Stimulated activated CD8-positive, alpha-beta memory T cell treated with anti-CD3 and anti-CD28 coated beads, Interleukin-7, amount 100 ng/mL, for 1 hour (primary cell): ENCODE measurements around the gene SEL1L2.
"Not testable (repeated sequence)": the region's sequence is repeated elsewhere in the genome, so short reads cannot be mapped to it uniquely, and the experiment has no call there.

Experiments
- DNase-seq, 2 donors: peaks; one replicate each; pipeline ENCODE4 v3.0.0-alpha.2; 2020; ENCODE audit warnings: low read depth in 2 of 2

Gene SEL1L2

GRCh38 chr20:13990465-13990864 is at the start of gene SEL1L2:
SEL1L2 (minus strand) TSS chr20:13990614; CDS start chr20:13990534, 80 bp downstream.
- no peak for DNase-seq

- DNase-seq = no peak
These were observed 46.2 kb upstream of the SEL1L2 start for GRCh38 chr20:14036567-14036966.

- no peak for DNase-seq
These were observed 42.9 kb upstream of the SEL1L2 start for GRCh38 chr20:14033310-14033709.

- DNase-seq = no peak
These were observed 40.6 kb upstream of the SEL1L2 start for GRCh38 chr20:14030991-14031390.

GRCh38 chr20:14012671-14013070 is 22.3 kb upstream of the SEL1L2 start:
- no peak for DNase-seq

GRCh38 chr20:14009208-14009607 is 18.8 kb upstream of the SEL1L2 start:
- no peak for DNase-seq

GRCh38 chr20:14005996-14006395 is 15.6 kb upstream of the SEL1L2 start:
- DNase-seq = no peak

- no peak for DNase-seq
These were observed 10.5 kb upstream of the SEL1L2 start for GRCh38 chr20:14000917-14001316.

GRCh38 chr20:13996265-13996664 is 5.9 kb upstream of the SEL1L2 start:
- DNase-seq = no peak

- no peak for DNase-seq
These were observed 5.4 kb upstream of the SEL1L2 start for GRCh38 chr20:13995841-13996240.

GRCh38 chr20:13995086-13995665 is 4.8 kb upstream of the SEL1L2 start, which contains the start of gene MACROD2:
MACROD2 (plus strand) TSS chr20:13995516.
- DNase-seq = peak in 1 of 2 donors; percentile 7

- not testable (repeated sequence) for DNase-seq
These were observed 1.5 kb upstream of the SEL1L2 start for GRCh38 chr20:13991955-13992354.

- no peak for DNase-seq
These were observed 897 bp upstream of the SEL1L2 start for GRCh38 chr20:13991311-13991710.

GRCh38 chr20:13984211-13984610 is 6.2 kb downstream of the SEL1L2 start:
- DNase-seq = no peak

GRCh38 chr20:13960525-13960924 is 29.9 kb downstream of the SEL1L2 start:
- DNase-seq = no peak

GRCh38 chr20:13960119-13960518 is 30.3 kb downstream of the SEL1L2 start:
- no peak for DNase-seq

- DNase-seq = no peak
These were observed 37.2 kb downstream of the SEL1L2 start for GRCh38 chr20:13953227-13953626.

GRCh38 chr20:13947719-13948118 is 42.7 kb downstream of the SEL1L2 start:
- no peak for DNase-seq

GRCh38 chr20:13941031-13941430 is 49.4 kb downstream of the SEL1L2 start:
- no peak for DNase-seq

- no peak for DNase-seq
These were observed 53.4 kb downstream of the SEL1L2 start for GRCh38 chr20:13936781-13937576.

- DNase-seq = no peak
These were observed 55.2 kb downstream of the SEL1L2 start for GRCh38 chr20:13934992-13935894.

GRCh38 chr20:13930281-13930680 is 60.1 kb downstream of the SEL1L2 start:
- no peak for DNase-seq
